PC-9 (cell line): ENCODE measurements around the gene PDP2.

Experiments used
- CTCF ChIP-seq: fragments of 200-600 bp; sonication (generic); conservative IDR thresholded peaks from 2 replicates; pipeline ENCODE4 v1.6.1; 2017; ENCODE audit warnings: mixed run types, antibody characterized with exemption, mild to moderate bottlenecking, moderate library complexity
- EZH2 ChIP-seq: fragments of 200-600 bp; sonication (generic); IDR thresholded peaks from 2 replicates; pipeline ENCODE4 v1.8.0; 2017; ENCODE audit warnings: antibody characterized with exemption, low read depth

- TF ChIP-seq CTCF: peak; percentile 69
- no peak for TF ChIP-seq EZH2
These were observed 48.5 kb downstream of the PDP2 start for GRCh38 chr16:66928702-66929388.
